ENCODE measurements around the gene MYBBP1A.

Gene MYBBP1A

GRCh38 chr17:4569591-4569990 is 14.4 kb upstream of the MYBBP1A start:
- DNase-seq: no peak

DNA sequence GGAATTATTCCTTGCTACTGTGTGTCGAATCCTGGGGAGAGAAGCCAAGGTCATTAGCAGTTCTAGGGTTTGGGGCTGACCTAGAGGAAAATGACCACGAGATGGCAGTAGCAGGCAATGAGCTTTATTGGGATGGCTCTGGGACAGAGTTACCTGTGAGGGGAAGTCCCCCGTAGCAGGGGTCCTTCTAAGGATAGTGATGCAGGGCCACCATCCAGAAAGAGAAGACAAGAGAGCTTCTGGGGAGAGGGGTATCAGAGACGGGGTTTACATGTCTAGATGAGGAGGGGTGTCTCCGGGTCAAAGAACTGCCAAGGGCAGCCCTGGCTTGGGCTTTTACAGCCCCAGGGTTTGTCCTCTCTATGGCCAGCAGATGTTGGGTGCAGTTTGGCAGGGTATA is 11.6 kb upstream of the MYBBP1A start:
- peak; percentile 55 to 64 for DNase-seq

- peak; percentile 39 to 47 for DNase-seq
Measured at GRCh38 chr17:4565209-4566141, 10.3 kb upstream of the MYBBP1A start.

- no peak for DNase-seq
Measured at GRCh38 chr17:4562015-4562969, 7.1 kb upstream of the MYBBP1A start.

DNA sequence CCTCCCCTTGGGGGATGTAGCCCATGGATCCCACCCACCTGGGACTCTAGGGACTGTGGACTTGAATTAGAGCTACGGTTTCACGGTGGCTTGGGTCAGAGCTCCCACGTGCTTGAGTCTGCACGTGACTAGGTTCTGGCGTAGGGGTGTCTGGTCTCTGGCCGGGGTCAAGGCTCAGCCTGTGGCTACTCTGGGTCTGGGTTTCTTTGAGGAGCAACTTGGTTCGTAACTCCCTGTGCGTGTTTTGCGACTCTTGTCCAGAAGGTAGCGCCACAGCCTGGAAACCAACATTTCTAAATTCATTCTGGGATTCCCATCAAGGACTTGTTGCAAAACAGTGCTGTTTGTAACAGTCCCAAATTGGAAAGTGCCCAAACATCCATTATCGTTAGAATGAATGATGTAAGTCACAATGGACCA is 5.7 kb upstream of the MYBBP1A start:
- no peak for DNase-seq

- no peak for DNase-seq
Measured at GRCh38 chr17:4560421-4560820, 5.2 kb upstream of the MYBBP1A start, which contains the start of gene GGT6. Gene GGT6 (minus strand): TSS chr17:4560577. CDS start chr17:4560521, 56 bp downstream.

GRCh38 chr17:4559966-4560365 is 4.8 kb upstream of the MYBBP1A start:
- no peak for DNase-seq

- DNase-seq: no peak
Measured at GRCh38 chr17:4559139-4559791, 4.1 kb upstream of the MYBBP1A start.

DNA sequence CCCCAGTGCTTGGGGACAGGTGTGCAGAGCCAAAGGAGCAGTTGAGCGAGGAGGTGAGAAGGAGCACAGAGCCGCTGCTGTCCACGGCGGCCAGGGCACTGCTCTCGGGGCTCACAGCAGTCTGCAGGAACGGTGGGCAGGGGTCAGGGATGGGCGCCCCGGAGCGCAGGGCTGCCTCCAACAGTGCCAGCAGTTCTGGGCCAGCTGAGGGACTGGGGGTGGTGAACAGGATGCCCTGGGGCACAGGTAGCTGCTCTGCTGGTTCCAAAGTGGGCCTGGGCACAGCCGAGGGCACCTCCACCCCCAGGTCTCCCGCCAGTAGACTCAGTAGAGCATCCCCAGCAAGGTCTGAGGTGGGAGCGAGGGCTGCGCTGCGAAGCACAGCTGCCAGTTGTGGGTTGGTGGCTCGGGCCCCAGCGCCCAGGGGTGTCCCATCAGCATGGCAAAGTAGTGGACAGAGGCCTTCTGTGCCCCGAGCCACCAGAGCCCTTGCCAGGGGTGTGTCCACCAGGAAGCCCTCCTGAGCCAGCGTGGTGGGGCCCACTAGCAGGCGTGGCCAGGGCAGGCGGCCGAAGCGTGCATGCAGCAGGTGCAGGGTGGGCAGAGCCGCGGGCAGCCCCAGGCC is 3.3 kb upstream of the MYBBP1A start:
- no peak for DNase-seq

- no peak for DNase-seq
Measured at GRCh38 chr17:4557626-4558346, 2.6 kb upstream of the MYBBP1A start.

DNA sequence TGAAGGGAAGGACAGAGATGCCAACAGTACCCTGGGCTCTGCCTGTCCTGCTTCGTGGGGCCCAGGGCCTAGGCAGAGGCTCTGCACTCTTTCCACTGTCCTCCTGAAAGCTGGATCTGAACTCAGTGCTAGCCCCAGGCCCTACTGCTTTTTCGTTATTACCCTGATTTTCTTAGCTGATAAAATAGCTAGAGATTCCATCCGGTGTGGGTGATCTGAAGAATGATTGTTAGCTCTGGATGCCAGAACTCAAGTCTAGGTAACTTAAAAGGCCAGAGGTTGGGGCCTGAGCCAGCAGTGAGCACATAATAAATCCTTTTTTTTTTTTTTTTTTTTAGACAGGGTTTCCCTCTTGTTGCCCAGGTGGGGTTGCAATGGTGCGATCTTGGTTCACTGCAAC is 1.8 kb upstream of the MYBBP1A start:
- DNase-seq: no peak

DNA sequence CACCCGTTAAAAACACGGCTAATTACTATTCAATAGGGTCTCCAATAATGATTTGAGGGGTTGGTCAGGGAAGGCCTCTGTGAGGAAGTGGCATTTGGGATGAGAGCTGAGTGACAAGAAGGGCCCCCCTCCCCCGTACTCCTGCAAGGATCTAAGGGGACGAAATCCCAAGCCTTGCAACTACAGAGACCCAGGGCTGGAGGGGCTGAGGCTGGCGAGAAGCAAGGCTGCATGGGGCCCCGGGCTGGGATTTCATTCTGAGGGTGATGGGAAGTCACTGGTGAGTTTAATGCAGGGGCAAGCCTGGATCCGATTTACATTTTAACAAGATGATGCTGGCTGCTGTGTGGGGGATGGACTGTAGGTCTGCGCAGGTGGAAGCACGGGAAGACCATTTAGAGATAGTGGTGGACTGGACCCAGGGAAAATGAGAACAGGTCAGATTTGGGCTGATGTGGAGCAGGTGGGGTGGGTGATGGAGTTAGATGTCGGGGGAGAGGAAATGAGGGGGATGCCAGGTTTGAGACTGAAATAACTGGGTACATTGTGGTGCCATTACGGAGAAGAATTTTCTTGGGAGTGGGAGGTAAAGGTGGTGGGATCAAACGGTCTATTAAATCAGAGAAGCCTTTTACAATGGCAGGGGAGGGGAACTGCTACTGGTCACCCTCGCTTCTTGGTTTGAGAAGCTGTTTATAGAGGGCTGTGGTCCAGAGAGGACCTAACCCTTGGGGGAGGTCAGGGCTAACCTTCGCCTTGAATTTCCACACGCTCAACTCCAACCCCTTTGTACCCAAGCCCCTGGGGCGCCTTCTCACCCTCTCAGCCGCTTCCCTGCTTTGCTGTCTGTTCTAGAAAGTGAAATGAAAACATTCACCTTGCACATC is 932 bp upstream of the MYBBP1A start:
- DNase-seq: no peak

DNA sequence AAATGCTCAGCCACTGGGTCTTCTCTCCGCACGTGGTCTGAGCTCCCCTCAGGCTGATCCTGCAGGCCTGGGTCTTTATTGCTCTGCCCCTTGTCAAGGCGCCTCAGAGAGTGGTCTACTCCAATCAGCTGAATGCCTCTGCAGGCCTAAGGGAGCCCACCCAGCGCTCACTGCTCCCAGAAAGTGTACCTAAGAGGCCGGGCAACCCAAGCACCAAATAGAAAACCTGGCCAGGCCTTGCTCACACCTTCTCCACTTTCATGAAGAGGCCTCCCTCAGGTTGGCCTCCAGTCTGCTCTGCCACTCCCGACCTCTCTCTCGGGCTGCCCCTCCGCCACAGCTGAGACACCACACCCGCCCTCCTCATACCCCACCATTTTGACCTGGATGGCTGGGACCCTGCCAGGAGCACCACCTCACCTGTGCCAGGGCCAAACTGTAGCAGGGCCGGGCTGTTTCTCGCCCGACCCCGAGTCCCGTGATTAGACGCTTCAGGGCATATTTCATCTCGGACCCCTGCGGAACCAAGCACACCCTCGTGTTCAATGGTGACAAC is 665 bp downstream of the MYBBP1A start:
- DNase-seq: no peak

GRCh38 chr17:4553669-4554068 is 1.5 kb downstream of the MYBBP1A start:
- no peak for DNase-seq

DNA sequence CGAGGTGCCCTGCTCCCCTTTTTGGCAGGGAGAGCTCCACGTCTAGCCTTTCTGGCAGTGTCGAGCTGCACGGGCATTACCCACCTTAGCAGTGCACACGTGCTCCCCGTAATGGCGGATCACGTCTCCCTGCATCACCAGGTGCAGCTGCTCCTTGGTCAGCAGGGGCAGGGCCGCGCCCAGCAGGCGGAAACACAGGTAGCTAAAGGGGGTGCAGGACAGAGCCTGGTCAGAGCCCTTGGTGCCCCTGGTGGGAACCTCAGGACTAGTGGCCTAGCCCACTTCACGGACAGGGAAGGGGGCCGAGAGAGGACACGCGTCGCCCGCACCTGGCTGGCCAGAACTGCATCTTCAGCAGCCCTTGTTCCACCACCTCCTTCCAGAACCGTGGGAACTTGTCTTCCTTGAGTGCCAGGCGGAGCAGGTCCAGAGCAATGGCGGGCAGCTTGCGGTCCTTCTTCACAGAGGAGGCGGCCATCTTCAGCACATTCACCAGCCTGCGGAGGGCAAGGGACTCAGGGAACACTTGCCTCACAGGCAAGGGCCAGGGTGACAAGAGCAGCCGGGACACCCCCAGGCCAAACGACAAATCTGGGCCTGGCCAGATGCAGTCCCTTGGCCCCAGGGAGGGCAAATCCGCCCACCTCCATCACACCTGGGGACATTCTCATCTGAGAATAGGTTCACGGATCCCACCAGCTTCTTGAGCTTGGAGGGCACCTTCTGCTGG is 3.2 kb downstream of the MYBBP1A start:
- DNase-seq: no peak

DNA sequence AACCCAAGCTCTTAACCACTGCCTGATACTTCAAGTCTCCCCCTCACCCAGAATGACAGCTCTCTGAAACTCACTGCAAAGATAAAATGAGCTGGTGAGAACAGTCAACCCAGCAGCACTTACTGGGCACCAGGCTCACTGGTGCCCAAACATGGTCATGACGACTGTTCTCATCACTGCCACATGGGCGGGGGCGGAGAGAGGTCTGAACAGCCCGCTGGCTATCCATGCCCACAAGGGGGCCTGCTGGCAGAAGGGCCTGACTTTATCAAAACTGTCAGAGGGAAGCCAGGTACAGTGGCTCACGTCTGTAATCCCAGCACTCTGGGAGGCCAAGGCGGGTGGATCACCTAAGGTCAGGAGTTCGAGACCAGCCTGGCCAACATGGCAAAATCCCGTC is 4.0 kb downstream of the MYBBP1A start:
- DNase-seq: no peak

GRCh38 chr17:4550534-4551039 is 4.6 kb downstream of the MYBBP1A start:
- DNase-seq: no peak

GRCh38 chr17:4549781-4550533 is 5.2 kb downstream of the MYBBP1A start:
- no peak for DNase-seq

Data from stimulated activated CD4-positive, alpha-beta T cell treated with anti-CD3 and anti-CD28 coated beads, Interleukin-2, amount 100 ng/mL, for 48 hours (primary cell).